NCI-H345 treated with DMSO at 0.1 percent for 48 hours (cell line): ENCODE measurements around the gene DMAC2L.
"Not testable (repeated sequence)": the region's sequence is repeated elsewhere in the genome, so short reads cannot be mapped to it uniquely, and the experiment has no call there.

Experiments
- DNase-seq: peaks from one replicate; lab custom pipeline; 2025; ENCODE audit not compliant: unreplicated experiment; lab: John Stamatoyannopoulos, UW

The DMAC2L gene, protein sequence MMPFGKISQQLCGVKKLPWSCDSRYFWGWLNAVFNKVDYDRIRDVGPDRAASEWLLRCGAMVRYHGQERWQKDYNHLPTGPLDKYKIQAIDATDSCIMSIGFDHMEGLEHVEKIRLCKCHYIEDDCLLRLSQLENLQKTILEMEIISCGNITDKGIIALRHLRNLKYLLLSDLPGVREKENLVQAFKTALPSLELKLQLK

DNA sequence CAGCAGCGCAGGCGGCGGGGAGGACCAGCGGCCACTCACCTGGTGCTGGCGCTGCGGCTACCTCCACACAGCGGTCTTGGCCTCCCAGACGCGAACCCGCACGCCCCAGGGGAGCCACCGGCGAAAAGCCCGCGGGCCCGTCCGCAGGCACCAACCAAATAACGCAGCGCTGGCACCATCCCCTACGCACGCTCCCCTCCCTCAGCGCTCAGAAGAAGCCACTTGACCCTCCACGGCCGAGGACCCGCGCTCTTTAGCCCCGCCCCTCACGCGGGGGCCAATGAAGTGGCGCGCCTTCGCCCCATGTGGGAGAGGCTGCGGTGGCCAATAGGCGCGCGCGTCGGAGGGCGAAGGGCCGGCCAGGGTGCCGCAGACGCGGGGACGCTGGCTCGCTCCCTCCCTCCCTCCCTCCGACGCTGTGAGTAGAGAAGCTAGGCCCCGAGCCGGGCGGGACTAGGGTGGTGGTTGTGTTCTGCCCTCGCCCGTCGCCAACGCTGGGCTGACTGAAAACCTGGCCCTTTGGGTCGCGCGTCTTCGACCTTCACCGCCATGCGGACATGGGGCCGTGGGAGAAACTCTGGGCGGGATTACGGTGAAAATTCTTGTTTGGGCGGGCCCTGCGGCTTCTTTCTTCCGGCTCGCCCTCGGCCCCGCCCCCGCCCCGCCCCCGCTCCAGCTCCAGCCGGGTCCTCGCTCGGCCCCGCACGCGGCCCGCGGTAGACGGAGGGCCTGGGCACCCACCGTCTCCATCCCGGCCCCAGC lies at the start of gene DMAC2L, which contains the start of gene L2HGDH:
TSS of gene DMAC2L (plus strand) at position 353 of the 762 bp plus-strand sequence. CDS start 9,164 bp downstream, outside the sequence.
TSS of gene L2HGDH (minus strand) at position 258 of the 762 bp plus-strand sequence. CDS start at position 179, 79 bp downstream.
- peak; percentile 92 for DNase-seq

DNA sequence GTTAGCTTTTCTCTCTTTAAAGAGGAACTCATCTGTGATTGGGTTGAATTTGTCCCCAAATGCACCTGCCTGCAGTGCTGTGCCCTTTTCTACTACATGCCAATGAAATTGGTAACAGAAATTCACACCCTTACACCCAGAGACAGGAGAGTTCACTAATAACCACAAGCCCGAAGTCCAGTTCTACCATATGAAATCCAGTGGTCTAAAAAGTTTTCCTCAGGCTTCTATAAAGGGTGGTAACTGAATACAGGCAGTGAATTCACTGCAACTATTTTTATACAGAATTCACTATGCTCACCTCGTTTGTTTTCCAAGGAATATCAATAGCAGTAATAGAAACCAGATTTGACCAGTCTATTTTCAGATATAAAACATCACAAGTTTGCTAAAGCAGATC lies 49.3 kb upstream of the DMAC2L start:
- no peak for DNase-seq

- no peak for DNase-seq
Measured at GRCh38 chr14:50263321-50263720, 48.8 kb upstream of the DMAC2L start.

- no peak for DNase-seq
Measured at GRCh38 chr14:50265029-50265428, 47.1 kb upstream of the DMAC2L start.

DNA sequence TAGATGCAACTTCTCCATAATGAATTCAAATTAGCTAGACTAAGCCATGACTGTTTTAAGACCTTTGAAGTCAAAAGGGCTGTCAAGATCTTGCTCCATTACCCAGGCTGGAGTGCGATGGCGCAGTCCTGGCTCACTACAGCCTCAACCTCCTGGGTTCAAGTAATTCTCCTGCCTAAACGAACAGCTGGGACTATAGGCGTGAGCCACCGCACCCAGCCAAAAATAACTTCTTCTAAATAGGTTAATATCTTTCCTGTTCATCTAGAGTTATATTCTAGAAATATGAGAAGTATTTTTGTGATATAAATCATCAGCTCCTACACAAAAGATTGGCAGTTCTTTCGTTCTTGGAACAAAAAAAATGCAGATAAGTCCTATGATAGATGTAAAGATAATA lies 41.2 kb upstream of the DMAC2L start:
- no peak for DNase-seq

GRCh38 chr14:50272498-50272897 lies 39.6 kb upstream of the DMAC2L start:
- no peak for DNase-seq

DNA sequence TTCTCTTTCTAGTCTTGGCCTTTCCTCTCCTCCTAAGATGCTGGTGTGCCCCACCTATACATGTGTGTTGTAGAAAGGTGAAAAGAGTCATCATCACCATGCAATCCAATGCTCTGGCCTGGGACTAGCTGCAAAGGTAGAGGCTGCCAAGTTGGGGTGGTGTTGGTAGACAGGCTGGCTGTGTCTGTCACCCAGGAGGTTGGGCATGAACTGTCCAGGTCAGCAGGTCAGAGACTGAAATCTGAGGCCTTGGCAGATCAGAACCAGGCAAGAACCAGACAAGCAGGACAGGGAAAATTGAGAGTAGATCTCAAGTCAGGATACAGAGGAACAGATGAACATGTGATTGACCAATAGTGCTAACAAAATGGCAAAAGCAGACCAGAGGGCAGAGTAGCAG lies 26.3 kb upstream of the DMAC2L start:
- DNase-seq: no peak

DNA sequence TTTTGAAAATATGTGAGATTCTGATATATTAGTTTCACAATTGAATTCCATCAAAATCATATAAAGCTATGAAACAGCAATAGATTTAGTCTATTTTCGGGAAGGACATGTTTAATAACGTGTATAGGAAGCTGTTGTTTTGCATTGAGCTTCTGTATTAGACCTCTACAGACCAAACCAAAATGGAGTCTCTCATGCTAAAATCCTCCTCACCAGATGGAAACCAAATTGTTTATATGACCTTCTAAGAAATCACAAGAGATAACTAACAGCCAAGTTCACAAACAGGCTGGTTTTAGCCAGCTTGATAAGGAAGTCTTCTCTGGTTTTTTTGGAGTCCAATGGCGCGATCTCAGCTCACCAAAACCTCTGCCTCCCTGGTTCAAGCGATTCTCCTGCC lies 24.0 kb upstream of the DMAC2L start:
- DNase-seq: no peak

DNA sequence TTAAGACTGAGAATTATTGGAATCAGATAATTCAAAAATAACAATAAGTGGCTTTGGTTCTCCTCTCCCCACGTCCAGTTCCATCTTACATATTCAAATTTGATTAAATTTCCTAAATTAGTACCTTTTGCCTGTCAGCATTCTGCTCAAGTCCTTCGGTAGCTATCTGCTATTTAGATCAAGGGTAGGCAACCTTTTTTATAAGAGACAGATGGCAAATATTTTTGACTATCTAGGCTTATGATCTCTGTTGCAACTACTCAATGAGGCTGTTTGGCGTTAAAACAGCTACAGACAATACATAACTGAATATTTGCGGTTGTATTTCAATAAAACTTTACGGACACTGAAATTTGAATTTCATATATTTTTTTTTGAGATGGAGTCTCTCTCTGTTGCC lies 21.8 kb upstream of the DMAC2L start:
- no peak for DNase-seq

DNA sequence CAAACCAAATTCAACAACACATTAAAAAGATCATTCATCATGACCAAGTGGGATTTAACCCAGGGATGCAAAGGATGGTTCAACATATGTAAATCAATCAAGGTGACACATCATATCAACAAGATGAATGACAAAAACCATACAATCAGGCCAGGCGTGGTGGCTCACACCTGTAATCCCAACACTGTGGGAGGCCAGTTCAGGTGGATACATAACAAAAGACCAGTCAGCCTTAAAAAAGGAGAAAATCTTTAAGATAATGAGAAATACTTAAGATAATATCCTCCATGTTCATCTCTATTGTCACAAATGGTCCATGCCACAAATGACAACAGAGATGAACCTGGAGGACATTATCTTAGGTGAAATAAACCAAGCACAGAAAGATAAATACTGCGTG lies 12.5 kb upstream of the DMAC2L start:
- no peak for DNase-seq

- DNase-seq: no peak
Measured at GRCh38 chr14:50301914-50302313, 10.2 kb upstream of the DMAC2L start.

DNA sequence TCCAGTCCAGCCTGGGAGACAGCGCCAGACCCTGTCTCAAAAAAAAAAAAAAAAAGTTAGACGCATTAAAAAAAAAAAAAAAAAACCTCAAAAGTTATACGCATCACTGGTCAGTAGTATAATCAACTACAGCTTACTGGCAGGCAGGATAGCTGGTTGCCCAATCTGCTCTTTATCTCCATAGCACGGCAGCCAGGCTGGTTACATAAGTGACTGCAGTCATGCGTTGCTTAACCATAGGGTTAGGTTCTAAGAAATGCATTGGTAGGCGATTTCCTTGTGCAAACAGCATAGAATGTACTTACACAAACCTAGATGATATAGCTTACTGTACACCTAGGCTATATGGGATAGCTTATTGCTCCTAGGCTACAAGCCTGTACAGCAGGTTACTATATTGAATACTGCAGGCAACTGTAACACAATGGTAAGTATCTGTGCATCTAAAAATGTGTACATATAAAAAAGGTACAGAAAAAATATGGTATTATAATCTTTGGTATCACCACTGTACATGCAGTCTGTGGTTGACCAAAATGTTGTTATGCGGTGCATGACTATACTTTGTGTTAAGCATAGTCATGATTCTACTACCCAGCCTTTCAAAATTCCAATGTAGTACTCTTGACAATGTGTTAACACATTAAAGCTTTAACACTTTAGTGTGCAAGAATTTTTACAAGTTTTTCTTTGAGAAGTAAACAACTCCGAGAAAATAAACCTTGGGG lies 8.2 kb upstream of the DMAC2L start:
- no peak for DNase-seq

GRCh38 chr14:50308363-50308915 lies 3.7 kb upstream of the DMAC2L start:
- no peak for DNase-seq

DNA sequence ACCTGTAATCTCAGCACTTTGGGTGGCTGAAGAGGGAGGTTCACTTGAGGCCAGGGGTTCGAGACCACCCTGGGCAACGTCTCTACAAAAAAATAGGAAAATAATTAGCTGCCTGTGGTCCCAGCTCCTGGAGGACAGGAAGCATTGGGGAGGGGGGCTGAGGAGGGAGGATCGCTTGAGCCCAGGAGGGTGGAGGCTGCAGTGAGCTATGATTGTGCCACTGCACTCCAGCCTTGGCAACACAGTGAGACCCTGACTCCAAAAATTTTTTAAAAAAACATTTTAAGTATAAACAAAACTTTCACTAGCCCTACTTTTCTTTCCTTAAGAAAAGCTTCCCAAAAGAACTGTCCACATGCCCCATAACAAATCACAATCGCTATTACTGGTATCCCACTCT lies 1.7 kb upstream of the DMAC2L start:
- no peak for DNase-seq

GRCh38 chr14:50311337-50311971 lies 670 bp upstream of the DMAC2L start:
- DNase-seq: peak; percentile 31

DNA sequence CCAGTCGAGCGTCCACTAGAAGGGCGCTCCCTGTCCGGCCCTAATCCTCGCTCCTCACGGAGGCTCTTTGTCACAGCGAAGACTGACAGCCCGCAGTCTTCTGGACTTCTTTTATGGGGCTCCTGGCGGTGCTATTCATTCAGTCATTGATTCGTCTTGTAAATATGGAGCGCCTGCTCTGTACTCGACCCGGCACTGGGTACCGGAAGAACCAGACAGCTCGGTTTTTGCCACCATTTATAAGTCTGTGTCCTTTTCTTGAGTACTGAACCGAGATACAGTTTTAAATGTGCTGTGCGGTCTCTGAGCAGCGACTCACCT lies 570 bp downstream of the DMAC2L start:
- peak; percentile 55 for DNase-seq

DNA sequence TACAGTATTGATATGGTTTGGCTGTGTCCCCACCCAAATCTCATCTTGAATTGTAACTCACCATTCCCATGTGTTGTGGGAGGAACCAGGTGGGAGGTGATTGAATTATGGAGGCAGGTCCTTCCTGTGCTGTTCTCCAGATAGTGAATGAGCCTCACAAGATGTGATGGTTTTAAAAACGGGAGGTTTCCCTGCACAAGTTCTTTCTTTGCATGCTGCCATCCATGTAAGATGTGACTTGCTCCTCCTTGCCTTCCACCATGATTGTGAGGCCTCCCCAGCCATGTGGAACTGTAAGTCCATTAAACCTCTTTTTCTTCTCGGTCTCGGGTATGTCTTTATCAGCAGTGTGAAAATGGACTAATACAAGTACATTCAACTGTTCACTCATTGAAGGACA lies 2.0 kb downstream of the DMAC2L start:
- DNase-seq: not testable (repeated sequence)

DNA sequence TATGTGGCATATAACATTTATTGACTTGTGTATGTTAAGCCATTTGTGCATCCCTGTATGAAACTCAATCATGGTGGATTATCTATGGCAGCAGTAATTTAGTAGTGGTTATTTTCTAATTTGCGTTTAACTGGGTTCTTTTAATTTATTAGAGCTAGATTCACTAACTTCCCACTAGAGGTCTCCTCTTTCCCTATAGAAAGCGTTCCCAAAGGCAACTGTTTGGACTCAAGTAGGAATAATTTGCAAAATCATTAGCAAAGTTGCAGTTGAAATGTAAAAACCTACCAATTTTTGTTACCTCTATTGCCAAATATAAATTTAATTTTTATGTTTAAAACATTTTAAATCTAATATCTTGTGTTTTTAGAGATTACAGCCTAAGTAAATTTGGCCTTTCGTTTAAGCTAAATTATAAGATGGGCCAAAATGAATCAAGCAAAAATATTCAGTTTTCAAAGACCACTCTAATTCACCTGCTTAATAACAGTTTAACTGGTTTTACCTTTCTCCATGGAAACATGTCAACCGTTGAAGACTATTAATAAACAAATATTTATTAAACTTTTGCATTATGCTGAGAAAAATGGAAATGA lies 6.0 kb downstream of the DMAC2L start:
- DNase-seq: no peak

DNA sequence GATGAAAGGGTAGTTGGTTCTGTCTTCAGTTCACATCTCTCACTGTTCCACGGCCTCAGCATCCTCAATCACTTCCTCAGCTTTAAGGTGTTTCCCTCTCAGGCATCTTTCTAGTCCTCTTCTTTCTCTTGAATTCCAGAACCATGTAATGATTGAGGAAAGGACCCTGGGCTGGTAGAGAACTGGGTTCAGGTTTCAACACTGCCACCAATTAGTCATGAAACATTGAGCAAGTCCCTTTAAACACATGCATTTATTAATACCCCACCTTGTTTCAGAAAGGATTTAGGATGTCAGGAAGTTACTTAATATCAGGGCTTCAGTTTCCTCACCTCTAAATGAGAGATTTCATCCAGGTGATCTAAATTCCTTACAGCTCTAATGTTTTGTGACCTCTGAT lies 7.2 kb downstream of the DMAC2L start:
- no peak for DNase-seq

DNA sequence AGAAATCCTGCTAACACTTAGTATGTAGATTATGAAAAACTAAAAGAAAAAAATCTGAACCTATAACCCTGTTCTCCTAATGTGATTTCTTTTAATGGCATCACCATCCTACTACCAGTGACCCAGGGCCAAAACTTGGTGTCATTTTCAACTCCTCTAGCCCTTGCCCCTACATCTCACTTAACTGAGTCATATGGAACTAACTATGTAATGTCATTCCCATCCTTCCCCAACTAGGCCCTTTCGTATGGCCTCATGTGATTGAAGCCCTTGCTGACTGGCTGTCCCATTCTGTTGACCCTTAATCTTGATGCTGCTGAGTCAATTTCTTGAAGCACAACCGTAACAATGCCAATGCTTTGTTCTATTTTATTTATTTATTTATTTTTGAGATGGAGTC lies 7.6 kb downstream of the DMAC2L start:
- DNase-seq: no peak

- DNase-seq: no peak
Measured at GRCh38 chr14:50320283-50320682, 8.2 kb downstream of the DMAC2L start.
